Measurements from ENCODE around the gene ALG12. TPM values are rescaled to one million over a fixed set of nuclear protein-coding genes. Genes with fewer than 3 reads are reported as not detected.

The ALG12 gene
- total and polyA plus RNA-seq, 4 donors: 13.3 to 27.4 (median 19.1) TPM

DNA sequence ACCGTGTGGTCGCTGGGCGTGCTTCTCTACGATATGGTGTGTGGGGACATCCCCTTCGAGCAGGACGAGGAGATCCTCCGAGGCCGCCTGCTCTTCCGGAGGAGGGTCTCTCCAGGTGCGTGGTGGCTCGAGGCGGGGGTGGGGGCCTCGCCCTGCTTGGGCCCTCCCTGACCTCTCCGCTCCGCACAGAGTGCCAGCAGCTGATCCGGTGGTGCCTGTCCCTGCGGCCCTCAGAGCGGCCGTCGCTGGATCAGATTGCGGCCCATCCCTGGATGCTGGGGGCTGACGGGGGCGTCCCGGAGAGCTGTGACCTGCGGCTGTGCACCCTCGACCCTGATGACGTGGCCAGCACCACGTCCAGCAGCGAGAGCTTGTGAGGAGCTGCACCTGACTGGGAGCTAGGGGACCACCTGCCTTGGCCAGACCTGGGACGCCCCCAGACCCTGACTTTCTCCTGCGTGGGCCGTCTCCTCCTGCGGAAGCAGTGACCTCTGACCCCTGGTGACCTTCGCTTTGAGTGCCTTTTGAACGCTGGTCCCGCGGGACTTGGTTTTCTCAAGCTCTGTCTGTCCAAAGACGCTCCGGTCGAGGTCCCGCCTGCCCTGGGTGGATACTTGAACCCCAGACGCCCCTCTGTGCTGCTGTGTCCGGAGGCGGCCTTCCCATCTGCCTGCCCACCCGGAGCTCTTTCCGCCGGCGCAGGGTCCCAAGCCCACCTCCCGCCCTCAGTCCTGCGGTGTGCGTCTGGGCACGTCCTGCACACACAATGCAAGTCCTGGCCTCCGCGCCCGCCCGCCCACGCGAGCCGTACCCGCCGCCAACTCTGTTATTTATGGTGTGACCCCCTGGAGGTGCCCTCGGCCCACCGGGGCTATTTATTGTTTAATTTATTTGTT lies 44.8 kb upstream of the ALG12 start:
- 69% methylated on average over 61 of the region's 63 CpGs for WGBS (ENCODE audit: insufficient coverage)
- peaks cover 58% of the 10 kb centered on the region for H3K36me3 ChIP-seq (ENCODE audit: control insufficient read depth, insufficient read depth, low read length)
- no peak overlapping the region for H3K27ac ChIP-seq (ENCODE audit: low read depth, low read length)
- no peaks in the 10 kb centered on the region for H3K27me3 ChIP-seq (ENCODE audit: control insufficient read depth, insufficient read depth, low read length)
- peaks cover 58% of the 10 kb centered on the region for H3K4me1 ChIP-seq (ENCODE audit: control insufficient read depth, insufficient read depth, low read length)
- no peaks in the 10 kb centered on the region for H3K9me3 ChIP-seq (ENCODE audit: control insufficient read depth, insufficient read depth, low read length)
- DNase-seq (ENCODE audit: low read depth in 4 of 6, low spot score in 6 of 6): no peak
- H3K4me3 ChIP-seq (ENCODE audit: low read depth, low read length): peak overlapping the region; percentile 16

DNA sequence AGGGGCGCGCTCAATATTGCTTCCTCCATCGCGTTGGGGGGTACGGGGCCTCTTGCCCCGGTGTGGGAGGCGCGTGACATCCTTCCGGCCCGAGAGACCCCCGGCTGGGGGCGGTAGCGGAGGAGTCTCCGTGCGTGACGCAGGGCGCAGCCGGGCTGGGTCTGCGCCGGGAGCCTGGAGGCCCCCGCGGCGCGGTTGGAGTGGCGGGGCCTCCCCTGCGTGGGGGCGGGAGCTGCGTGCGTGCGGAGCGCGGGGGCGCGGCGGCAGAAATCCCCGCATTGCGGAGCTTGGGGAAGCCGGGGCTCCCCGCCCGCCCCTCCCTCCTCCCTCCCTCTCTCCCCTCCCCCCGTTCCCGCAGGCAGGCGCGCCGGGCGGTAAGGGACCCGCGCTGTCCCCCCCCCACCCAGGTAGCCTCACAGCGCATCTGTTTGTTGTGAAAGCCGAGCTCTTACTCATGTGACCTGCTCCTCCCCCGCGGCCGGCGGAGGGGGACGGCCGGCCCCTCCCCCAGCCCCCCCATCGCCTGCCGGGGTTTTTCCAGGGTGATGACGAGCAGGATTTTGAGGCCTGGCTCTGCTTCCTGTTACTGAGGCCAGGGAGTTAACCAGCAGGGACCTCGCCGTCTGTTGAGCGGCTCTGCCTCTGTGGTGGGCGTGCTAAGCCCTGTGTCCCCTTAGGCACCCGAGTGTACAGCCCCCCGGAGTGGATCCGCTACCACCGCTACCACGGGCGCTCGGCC lies 43.9 kb upstream of the ALG12 start:
- Histone ChIP-seq H3K27me3 (ENCODE audit: control insufficient read depth, insufficient read depth, low read length) (no peaks in the 10 kb centered on the region), H3K9me3 (ENCODE audit: control insufficient read depth, insufficient read depth, low read length) (no peaks in the 10 kb centered on the region), H3K36me3 (ENCODE audit: control insufficient read depth, insufficient read depth, low read length) (peaks cover 51% of the 10 kb centered on the region), H3K27ac (ENCODE audit: low read depth, low read length) (no peak overlapping the region), H3K4me3 (ENCODE audit: low read depth, low read length) (peak overlapping the region; percentile 59), H3K4me1 (ENCODE audit: control insufficient read depth, insufficient read depth, low read length) (peaks cover 50% of the 10 kb centered on the region)
- WGBS (ENCODE audit: insufficient coverage): 8% methylated on average over 52 of the region's 70 CpGs
- DNase-seq (ENCODE audit: low read depth in 4 of 6, low spot score in 6 of 6): peak in 3 of 6 donors; percentile 37 to 83 (median 76)

- Histone ChIP-seq H3K27ac (ENCODE audit: low read depth, low read length) (no peak overlapping the region), H3K9me3 (ENCODE audit: control insufficient read depth, insufficient read depth, low read length) (no peaks in the 10 kb centered on the region), H3K4me1 (ENCODE audit: control insufficient read depth, insufficient read depth, low read length) (peaks cover 44% of the 10 kb centered on the region), H3K36me3 (ENCODE audit: control insufficient read depth, insufficient read depth, low read length) (peaks cover 47% of the 10 kb centered on the region), H3K4me3 (ENCODE audit: low read depth, low read length) (peak overlapping the region; percentile 59), H3K27me3 (ENCODE audit: control insufficient read depth, insufficient read depth, low read length) (no peaks in the 10 kb centered on the region)
- 4% methylated on average over 49 of the region's 49 CpGs for WGBS (ENCODE audit: insufficient coverage)
- peak in 2 of 6 donors; percentile 28 to 35 for DNase-seq (ENCODE audit: low read depth in 4 of 6, low spot score in 6 of 6)
Observed at GRCh38 chr22:49961601-49962011, 43.4 kb upstream of the ALG12 start.

GRCh38 chr22:49961005-49961600 lies 42.9 kb upstream of the ALG12 start:
- Histone ChIP-seq H3K4me1 (ENCODE audit: control insufficient read depth, insufficient read depth, low read length) (peaks cover 43% of the 10 kb centered on the region), H3K9me3 (ENCODE audit: control insufficient read depth, insufficient read depth, low read length) (no peaks in the 10 kb centered on the region), H3K36me3 (ENCODE audit: control insufficient read depth, insufficient read depth, low read length) (peaks cover 42% of the 10 kb centered on the region), H3K27me3 (ENCODE audit: control insufficient read depth, insufficient read depth, low read length) (no peaks in the 10 kb centered on the region), H3K4me3 (ENCODE audit: low read depth, low read length) (peak overlapping the region; percentile 59), H3K27ac (ENCODE audit: low read depth, low read length) (no peak overlapping the region)
- peak in 2 of 6 donors; percentile 23 to 42 for DNase-seq (ENCODE audit: low read depth in 4 of 6, low spot score in 6 of 6)
- WGBS (ENCODE audit: insufficient coverage): under 1% methylated on average over 84 of the region's 84 CpGs

DNA sequence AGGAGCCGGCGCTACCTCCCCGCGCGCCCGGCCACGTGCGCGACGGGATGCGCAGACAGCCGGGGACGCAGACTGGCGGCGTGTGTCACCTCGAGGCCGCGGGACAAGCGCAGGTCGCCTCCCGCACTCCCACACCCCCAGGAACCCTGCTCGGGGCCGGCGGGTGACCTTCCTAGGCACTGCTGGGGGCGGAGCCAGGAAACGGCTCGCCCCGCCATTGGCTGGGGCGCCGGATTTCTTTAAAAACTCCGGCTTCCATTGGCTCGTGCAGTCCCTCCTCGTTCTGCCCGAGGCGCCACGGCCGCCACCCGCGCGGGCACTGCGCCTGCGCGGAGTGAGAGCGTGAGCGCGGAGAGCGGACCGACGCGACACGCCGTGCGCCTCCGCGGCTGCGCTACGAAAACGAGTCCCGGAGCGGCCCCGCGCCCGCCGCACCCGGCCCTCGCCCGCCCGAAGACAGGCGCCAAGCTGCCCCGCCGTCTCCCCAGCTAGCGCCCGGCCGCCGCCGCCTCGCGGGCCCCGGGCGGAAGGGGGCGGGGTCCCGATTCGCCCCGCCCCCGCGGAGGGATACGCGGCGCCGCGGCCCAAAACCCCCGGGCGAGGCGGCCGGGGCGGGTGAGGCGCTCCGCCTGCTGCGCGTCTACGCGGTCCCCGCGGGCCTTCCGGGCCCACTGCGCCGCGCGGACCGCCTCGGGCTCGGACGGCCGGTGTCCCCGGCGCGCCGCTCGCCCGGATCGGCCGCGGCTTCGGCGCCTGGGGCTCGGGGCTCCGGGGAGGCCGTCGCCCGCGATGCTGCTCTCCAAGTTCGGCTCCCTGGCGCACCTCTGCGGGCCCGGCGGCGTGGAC lies 42.1 kb upstream of the ALG12 start, which contains the start of gene PIM3:
Gene PIM3 (plus strand): TSS at position 614 of the 846 bp plus-strand sequence. CDS start 176 bp downstream, at position 790.
- WGBS (ENCODE audit: insufficient coverage): under 1% methylated on average over 137 of the region's 137 CpGs
- no peaks in the 10 kb centered on the region for H3K9me3 ChIP-seq (ENCODE audit: control insufficient read depth, insufficient read depth, low read length)

DNA sequence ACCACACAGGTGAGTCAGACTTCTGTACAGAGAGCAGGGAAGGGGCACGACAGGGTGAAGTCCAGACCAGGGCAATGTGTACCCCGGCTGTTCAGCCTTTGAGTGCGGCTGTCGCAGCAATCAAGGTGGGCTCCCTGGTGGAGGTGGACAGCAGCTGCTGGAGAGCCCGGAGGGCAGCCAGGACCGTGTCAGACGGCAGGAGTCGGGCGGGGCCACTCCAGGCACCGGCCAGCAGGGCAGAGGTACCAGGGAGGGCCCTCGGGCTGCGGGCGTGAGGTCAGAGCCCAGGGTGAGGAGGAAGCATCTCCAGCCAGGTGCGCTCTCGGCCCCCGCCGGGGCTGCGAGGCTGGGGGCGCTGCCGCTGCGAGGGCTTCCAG lies 41.5 kb upstream of the ALG12 start:
- Histone ChIP-seq H3K27ac (ENCODE audit: low read depth, low read length) (peak overlapping the region; percentile 61), H3K27me3 (ENCODE audit: control insufficient read depth, insufficient read depth, low read length) (no peaks in the 10 kb centered on the region), H3K36me3 (ENCODE audit: control insufficient read depth, insufficient read depth, low read length) (peaks cover 29% of the 10 kb centered on the region), H3K4me1 (ENCODE audit: control insufficient read depth, insufficient read depth, low read length) (peaks cover 43% of the 10 kb centered on the region), H3K9me3 (ENCODE audit: control insufficient read depth, insufficient read depth, low read length) (no peaks in the 10 kb centered on the region), H3K4me3 (ENCODE audit: low read depth, low read length) (peak overlapping the region; percentile 40)
- no peak for DNase-seq (ENCODE audit: low read depth in 4 of 6, low spot score in 6 of 6)
- WGBS (ENCODE audit: insufficient coverage): 13% methylated on average over 21 of the region's 21 CpGs

More for the DNA sequence above, 42.1 kb upstream of the ALG12 start, which contains the start of gene PIM3:
- no peaks in the 10 kb centered on the region for H3K27me3 ChIP-seq (ENCODE audit: control insufficient read depth, insufficient read depth, low read length)
- peaks cover 43% of the 10 kb centered on the region for H3K4me1 ChIP-seq (ENCODE audit: control insufficient read depth, insufficient read depth, low read length)
- H3K36me3 ChIP-seq (ENCODE audit: control insufficient read depth, insufficient read depth, low read length): peaks cover 35% of the 10 kb centered on the region
- peak within 1 kb of the TSS; percentile 59 for H3K4me3 ChIP-seq (ENCODE audit: low read depth, low read length)
- peak; percentile 91 to 99 (median 93) for DNase-seq (ENCODE audit: low read depth in 4 of 6, low spot score in 6 of 6)
- peak within 1 kb of the TSS; percentile 61 for H3K27ac ChIP-seq (ENCODE audit: low read depth, low read length)

DNA sequence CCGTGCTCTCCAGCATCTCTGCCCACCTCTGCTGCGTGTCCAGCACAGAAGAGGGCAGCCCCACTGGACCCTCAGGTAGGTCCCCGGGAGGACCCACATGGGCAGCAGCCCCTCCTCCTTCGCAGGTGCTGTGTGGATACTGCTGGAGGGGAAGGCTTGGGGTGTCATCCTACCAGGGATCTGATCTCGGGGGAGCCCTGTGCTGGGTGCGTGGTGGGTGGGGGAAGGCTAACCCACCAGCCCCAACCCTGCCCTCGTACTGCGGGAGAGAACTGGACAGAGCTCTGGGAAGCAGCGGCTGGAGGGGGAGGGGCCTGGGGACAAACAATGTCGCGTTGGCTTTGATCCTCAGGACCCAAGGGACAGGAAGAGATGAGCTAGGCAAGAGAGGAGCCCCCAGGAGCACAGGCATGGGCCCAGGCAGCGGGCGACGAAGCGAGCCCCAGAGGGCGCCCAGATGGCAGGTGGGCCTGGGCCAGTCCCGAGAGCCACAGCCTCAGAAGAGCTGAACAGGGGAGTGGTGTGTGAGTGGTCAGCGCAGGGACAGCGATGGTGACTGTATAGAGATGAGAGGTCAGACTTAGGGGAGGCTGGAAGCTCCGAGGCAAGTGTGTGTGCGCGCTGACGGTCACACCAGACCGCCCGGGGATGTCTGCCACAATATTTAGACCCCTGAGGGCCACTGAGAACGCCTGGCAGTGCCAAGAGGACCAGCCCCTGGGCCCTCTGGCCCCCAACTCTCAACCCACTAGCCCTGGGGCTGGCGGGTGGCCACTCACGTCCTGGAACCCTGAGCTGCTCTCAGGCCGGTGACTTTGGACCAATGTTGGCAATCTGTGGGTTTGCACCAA lies 40.9 kb upstream of the ALG12 start:
- peaks cover 38% of the 10 kb centered on the region for H3K4me1 ChIP-seq (ENCODE audit: control insufficient read depth, insufficient read depth, low read length)
- peaks cover 23% of the 10 kb centered on the region for H3K36me3 ChIP-seq (ENCODE audit: control insufficient read depth, insufficient read depth, low read length)
- peak overlapping the region; percentile 61 for H3K27ac ChIP-seq (ENCODE audit: low read depth, low read length)
- DNase-seq (ENCODE audit: low read depth in 4 of 6, low spot score in 6 of 6): no peak
- peak overlapping the region; percentile 40 for H3K4me3 ChIP-seq (ENCODE audit: low read depth, low read length)
- no peaks in the 10 kb centered on the region for H3K9me3 ChIP-seq (ENCODE audit: control insufficient read depth, insufficient read depth, low read length)
- 73% methylated on average over 26 of the region's 29 CpGs for WGBS (ENCODE audit: insufficient coverage)
- H3K27me3 ChIP-seq (ENCODE audit: control insufficient read depth, insufficient read depth, low read length): no peaks in the 10 kb centered on the region

DNA sequence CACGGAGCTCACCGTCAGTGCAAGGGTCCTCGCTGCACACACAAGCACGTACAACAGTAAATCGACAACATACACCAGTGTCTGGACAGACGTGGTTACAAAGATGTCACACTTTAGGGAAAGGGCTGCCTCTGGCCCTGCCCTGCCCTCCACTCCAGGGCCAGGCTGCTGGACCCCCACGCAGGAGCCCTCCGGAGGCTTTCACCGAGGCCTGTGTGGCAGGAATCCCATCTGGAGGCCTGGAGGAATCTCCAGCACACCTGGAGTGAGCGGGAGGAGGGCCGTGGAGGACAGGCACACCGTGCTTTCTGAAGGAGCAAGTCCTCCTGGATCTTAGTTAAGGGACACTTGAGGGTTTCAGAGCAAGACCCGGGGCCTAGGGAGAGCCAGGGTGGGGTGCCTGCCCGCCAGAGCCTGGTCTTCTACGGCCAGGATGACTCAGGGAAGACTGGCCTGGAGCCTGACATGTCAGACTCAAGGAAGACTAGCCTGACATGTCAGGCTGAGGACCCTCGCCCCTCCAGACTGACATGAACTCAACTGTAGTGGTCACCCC lies 40.2 kb upstream of the ALG12 start:
- Histone ChIP-seq H3K27me3 (ENCODE audit: control insufficient read depth, insufficient read depth, low read length) (no peaks in the 10 kb centered on the region), H3K36me3 (ENCODE audit: control insufficient read depth, insufficient read depth, low read length) (peaks cover 17% of the 10 kb centered on the region), H3K27ac (ENCODE audit: low read depth, low read length) (no peak overlapping the region), H3K4me1 (ENCODE audit: control insufficient read depth, insufficient read depth, low read length) (peaks cover 31% of the 10 kb centered on the region), H3K9me3 (ENCODE audit: control insufficient read depth, insufficient read depth, low read length) (no peaks in the 10 kb centered on the region), H3K4me3 (ENCODE audit: low read depth, low read length) (no peak overlapping the region)
- DNase-seq (ENCODE audit: low read depth in 4 of 6, low spot score in 6 of 6): no peak
- 87% methylated on average over 15 of the region's 16 CpGs for WGBS (ENCODE audit: insufficient coverage)
